SH-SY5Y (cell line): Measurements from ENCODE around the gene DACH1.

Source experiments
- GATA2 ChIP-seq: IDR thresholded peaks from 2 replicates; pipeline ENCODE4 v1.6.1; 2011; ENCODE audit warnings: mild to moderate bottlenecking, low read depth, low read length
- GATA3 ChIP-seq: IDR thresholded peaks from 2 replicates; pipeline ENCODE4 v1.6.1; 2011; ENCODE audit warnings: low read depth, mild to moderate bottlenecking, low read length, moderate library complexity

- TF ChIP-seq GATA2 (no peak), GATA3 (no peak)
These were observed 221.5 kb downstream of the DACH1 start for GRCh38 chr13:71645467-71645866.
